Measurements from ENCODE around the gene SLC25A27.

DNA sequence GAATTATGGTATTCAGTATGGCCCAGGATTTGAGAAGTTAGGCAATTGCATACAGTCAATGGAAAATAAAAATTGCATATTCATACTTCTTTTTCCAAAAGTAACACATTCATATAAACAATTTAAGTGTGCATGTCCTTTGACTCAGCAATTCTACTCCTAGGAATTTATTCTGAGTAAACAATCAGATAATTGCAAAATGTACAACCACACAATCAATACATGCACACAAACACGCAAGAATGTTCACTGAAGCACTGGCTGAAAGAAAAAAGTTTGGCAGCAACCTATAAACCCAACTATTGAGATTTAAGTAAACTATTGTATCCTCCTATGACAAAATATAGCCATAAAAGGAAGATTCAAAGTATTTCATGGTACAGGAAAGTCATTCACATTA, 1.8 kb upstream of the SLC25A27 start:
- TF ChIP-seq, protein P1, sequence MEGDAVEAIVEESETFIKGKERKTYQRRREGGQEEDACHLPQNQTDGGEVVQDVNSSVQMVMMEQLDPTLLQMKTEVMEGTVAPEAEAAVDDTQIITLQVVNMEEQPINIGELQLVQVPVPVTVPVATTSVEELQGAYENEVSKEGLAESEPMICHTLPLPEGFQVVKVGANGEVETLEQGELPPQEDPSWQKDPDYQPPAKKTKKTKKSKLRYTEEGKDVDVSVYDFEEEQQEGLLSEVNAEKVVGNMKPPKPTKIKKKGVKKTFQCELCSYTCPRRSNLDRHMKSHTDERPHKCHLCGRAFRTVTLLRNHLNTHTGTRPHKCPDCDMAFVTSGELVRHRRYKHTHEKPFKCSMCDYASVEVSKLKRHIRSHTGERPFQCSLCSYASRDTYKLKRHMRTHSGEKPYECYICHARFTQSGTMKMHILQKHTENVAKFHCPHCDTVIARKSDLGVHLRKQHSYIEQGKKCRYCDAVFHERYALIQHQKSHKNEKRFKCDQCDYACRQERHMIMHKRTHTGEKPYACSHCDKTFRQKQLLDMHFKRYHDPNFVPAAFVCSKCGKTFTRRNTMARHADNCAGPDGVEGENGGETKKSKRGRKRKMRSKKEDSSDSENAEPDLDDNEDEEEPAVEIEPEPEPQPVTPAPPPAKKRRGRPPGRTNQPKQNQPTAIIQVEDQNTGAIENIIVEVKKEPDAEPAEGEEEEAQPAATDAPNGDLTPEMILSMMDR (IDR thresholded peaks at IDR 0.05; ENCODE audit: insufficient read depth, low read length, poor library complexity, severe bottlenecking): no peak
- no peak for TF ChIP-seq EZH2phosphoT487 (conservative IDR thresholded peaks at IDR 0.05; ENCODE audit: low read length)

Data from SU-DHL-6 (cell line).